ENCODE data around the gene LRRC9. TPM values are rescaled to one million over a fixed set of nuclear protein-coding genes. Genes with fewer than 3 reads are reported as not detected.

LRRC9 gene
- total RNA-seq, 2 donors from 2014 or later = 0.11 TPM; not detected in 1

GRCh38 chr14:60091550-60092525 is 171.9 kb downstream of the LRRC9 start, which contains the start of gene PCNX4:
TSS of gene PCNX4 (plus strand) at chr14:60091923. CDS start at chr14:60107639, 15,716 bp downstream.
- H3K27ac ChIP-seq = peak within 1 kb of the TSS; percentile 96 to 99
- H3K36me3 ChIP-seq = no peaks in the 10 kb centered on the region
- H3K27me3 ChIP-seq = no peaks in the 10 kb centered on the region
- TF ChIP-seq CTCF (IDR thresholded peaks at IDR 0.05) = no peak
- peak; percentile 98 for DNase-seq (ENCODE audit: low spot score)
- H3K4me3 ChIP-seq = peak within 1 kb of the TSS; percentile 66 to 67
- no peaks in the 10 kb centered on the region for H3K9me3 ChIP-seq
- H3K4me1 ChIP-seq = peaks cover 0 to 39% of the 10 kb centered on the region in 2 donors

- no peaks in the 10 kb centered on the region for H3K9me3 ChIP-seq
- H3K4me3 ChIP-seq = peak overlapping the region; percentile 66 to 67
- no peaks in the 10 kb centered on the region for H3K36me3 ChIP-seq
- no peaks in the 10 kb centered on the region for H3K27me3 ChIP-seq
- H3K4me1 ChIP-seq = peaks cover 0 to 43% of the 10 kb centered on the region in 2 donors
- TF ChIP-seq CTCF (IDR thresholded peaks at IDR 0.05) = no peak
- DNase-seq (ENCODE audit: low spot score) = no peak
- H3K27ac ChIP-seq = peak overlapping the region; percentile 96 to 99
These were observed 172.6 kb downstream of the LRRC9 start for GRCh38 chr14:60092526-60092920.

DNA sequence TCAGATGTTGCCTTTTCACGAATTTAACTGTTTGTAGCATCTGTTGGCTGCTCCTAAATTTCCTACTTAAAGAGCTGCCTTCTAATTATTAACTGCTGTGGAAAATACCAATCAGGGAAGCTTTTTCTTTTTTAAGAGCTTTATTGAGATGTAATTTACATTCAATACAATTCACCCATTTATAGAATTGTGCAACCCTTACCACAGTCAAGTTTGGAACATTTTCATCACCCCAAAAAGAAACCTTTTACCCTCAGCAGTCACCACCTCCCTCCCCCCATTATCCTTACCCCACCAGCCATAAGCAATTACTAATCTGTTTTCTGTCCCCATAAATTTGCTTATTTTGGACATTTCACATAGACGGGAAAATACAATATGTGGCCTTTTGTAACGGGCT is 173.1 kb downstream of the LRRC9 start:
- Histone ChIP-seq H3K4me1 (peaks cover 0 to 49% of the 10 kb centered on the region in 2 donors), H3K9me3 (no peaks in the 10 kb centered on the region)
- no peak for DNase-seq (ENCODE audit: low spot score)

GRCh38 chr14:60093606-60094005 is 173.7 kb downstream of the LRRC9 start:
- no peaks in the 10 kb centered on the region for H3K27me3 ChIP-seq
- no peaks in the 10 kb centered on the region for H3K36me3 ChIP-seq
- no peaks in the 10 kb centered on the region for H3K9me3 ChIP-seq
- no peak for TF ChIP-seq CTCF (IDR thresholded peaks at IDR 0.05)
- DNase-seq (ENCODE audit: low spot score) = no peak
- peaks cover 0 to 49% of the 10 kb centered on the region in 2 donors for H3K4me1 ChIP-seq
- H3K4me3 ChIP-seq = peak overlapping the region; percentile 66 to 67
- peak overlapping the region; percentile 96 to 99 for H3K27ac ChIP-seq

More for the DNA sequence above, 173.1 kb downstream of the LRRC9 start:
- no peaks in the 10 kb centered on the region for H3K27me3 ChIP-seq
- peak overlapping the region; percentile 66 to 67 for H3K4me3 ChIP-seq
- TF ChIP-seq CTCF (IDR thresholded peaks at IDR 0.05) = no peak
- no peaks in the 10 kb centered on the region for H3K36me3 ChIP-seq
- H3K27ac ChIP-seq = peak overlapping the region; percentile 96 to 99

DNA sequence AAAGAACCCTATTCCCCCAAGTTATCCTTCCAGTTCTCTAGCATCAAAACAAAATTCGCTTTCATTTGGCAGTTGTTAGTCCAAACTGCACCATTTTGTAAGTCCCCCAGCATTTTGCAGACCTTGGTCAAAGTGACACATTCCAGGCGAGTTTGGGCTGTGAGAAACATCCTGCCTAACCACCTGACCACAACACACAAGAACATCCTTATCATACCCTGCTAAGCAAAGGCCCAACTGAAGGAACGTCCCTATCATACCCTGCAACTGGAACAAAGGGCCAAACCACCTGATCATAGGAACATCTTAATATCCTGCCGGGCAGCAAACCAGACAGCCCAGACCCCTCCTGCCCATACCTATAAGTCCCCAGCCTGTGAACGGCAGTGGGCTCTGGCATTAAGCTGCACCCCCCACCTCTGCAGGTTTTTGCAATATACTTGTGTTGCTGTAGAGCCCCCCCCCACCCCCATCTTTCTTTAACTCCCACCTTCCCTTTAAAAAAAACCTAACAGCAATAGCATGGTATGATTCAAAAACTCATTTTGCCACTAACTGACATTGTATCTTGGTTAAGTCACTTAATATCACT is 174.5 kb downstream of the LRRC9 start:
- no peak for TF ChIP-seq CTCF (IDR thresholded peaks at IDR 0.05)
- Histone ChIP-seq H3K4me1 (peaks cover 0 to 49% of the 10 kb centered on the region in 2 donors), H3K4me3 (peak overlapping the region; percentile 26 to 67), H3K27ac (peak overlapping the region; percentile 96 to 99), H3K27me3 (no peaks in the 10 kb centered on the region), H3K9me3 (no peaks in the 10 kb centered on the region), H3K36me3 (no peaks in the 10 kb centered on the region)
- no peak for DNase-seq (ENCODE audit: low spot score)

All from right atrium auricular region (tissue), 2 donors.